ENCODE results near the gene GTF3C1. TPM values are rescaled to one million over a fixed set of nuclear protein-coding genes. Genes with fewer than 3 reads are reported as not detected.
"Not testable (repeated sequence)": the region's sequence is repeated elsewhere in the genome, so short reads cannot be mapped to it uniquely, and the experiment has no call there.

The GTF3C1 gene
- total RNA-seq, 6 experiments from 2014 or later = 66.6 to 86.1 (median 80.3) TPM

DNA sequence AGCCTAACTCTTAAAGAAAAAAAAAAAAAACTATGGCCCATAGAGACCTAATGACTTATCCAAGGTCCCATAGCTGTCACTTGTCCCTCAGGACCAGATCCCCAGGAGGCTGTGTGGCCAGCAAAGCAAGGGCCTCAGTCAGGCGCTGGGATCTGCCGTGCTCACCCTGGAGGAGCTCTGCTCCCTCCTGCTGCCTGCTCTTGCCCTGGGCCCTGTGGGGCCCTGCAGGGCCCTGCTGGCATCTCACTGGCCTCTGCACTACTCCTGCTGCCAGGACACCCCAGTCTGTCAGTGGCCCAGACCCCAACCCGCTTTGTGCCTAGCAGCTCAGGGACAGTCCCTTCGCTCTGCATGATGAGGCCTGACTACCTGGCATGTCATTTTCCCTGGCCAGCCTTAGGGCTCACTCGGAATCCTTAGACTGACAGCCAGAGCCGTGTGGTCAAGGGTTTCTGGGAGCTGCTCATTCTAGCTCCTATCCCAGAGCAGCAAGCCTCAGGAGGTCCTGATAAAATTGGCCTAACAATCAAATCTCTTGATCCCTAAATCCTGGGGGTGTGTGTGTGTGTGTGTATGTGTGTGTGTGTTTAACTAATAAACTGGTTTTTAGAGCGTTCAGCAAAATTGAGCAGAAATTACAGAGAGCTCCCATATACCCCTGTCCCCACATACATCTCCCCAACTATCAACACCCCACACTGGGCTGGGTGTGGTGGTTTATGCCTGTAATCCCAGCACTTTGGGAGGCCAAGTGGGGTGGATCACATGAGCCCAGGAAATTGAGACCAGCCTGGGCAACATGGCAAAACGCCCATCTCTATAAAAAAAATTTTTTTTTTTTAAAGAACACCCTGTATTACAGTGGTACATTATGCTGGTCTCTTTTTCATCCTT, 22.0 kb upstream of the GTF3C1 start:
- peak overlapping the region; percentile 1; the same call in 1 of the 2 replicates for H3K27ac Mint-ChIP-seq
- TF ChIP-seq CTCF (IDR thresholded peaks at IDR 0.05) = no peak
- no peak overlapping the region for H3K4me3 Mint-ChIP-seq
- no peaks in the 10 kb centered on the region for H3K36me3 Mint-ChIP-seq (ENCODE audit: low read depth)
- no peak for DNase-seq
- H3K9me3 Mint-ChIP-seq = no peaks in the 10 kb centered on the region
- peaks cover 16% of the 10 kb centered on the region for H3K4me1 Mint-ChIP-seq (ENCODE audit: low read depth)
- H3K27me3 Mint-ChIP-seq (ENCODE audit: insufficient read depth) = no peaks in the 10 kb centered on the region; the same call in 1 of the 2 replicates

GRCh38 chr16:27570986-27571385, 21.3 kb upstream of the GTF3C1 start:
- peaks cover 16% of the 10 kb centered on the region for H3K4me1 Mint-ChIP-seq (ENCODE audit: low read depth)
- not testable (repeated sequence) for H3K27ac Mint-ChIP-seq; DNase-seq; H3K9me3 Mint-ChIP-seq; H3K4me3 Mint-ChIP-seq; H3K36me3 Mint-ChIP-seq (ENCODE audit: low read depth); H3K27me3 Mint-ChIP-seq (ENCODE audit: insufficient read depth)

DNA sequence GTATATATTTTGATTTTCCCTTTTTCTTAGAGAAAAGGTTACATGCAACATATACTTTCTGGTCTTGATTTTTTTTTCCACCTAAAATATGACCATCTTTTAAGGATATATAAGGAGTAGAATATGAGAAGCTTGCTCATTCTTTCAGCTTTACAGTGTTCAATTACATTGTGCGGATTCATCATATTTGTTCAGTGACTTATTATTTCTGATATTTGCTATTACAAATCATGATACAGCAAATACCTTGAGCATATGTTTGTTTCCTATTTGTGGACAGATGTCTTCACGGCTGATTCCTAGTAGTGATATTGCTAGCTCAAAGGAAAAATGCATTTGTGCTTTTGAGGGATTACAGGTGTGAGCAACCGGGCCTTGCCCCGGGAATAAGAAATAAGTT, 18.4 kb upstream of the GTF3C1 start:
- peaks cover 16% of the 10 kb centered on the region for H3K4me1 Mint-ChIP-seq (ENCODE audit: low read depth)
- no peak overlapping the region for H3K27ac Mint-ChIP-seq
- no peak for DNase-seq
- H3K27me3 Mint-ChIP-seq (ENCODE audit: insufficient read depth) = no peaks in the 10 kb centered on the region; the same call in 1 of the 2 replicates
- no peak overlapping the region for H3K4me3 Mint-ChIP-seq
- no peaks in the 10 kb centered on the region for H3K36me3 Mint-ChIP-seq (ENCODE audit: low read depth)
- H3K9me3 Mint-ChIP-seq = no peaks in the 10 kb centered on the region
- TF ChIP-seq CTCF (IDR thresholded peaks at IDR 0.05) = no peak

DNA sequence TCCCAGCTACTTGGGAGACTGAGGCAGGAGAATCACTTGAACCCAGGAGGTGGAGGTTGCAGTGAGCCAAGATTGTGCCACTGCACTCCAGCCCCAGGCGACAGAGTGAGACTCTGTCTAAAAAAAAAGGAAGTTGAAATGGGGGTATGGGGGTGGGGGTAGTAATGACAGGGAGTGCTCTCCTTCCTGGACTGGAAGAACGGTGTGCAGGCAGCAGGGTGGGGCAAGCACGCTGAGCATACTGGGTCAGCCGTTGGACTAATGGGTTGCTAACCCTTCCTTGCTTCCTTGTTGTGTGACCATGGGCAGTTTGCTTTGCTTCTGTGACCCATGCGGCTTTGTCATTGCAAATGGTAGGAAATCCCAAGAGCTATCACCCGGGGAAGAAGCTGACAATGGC, 16.7 kb upstream of the GTF3C1 start:
- Mint-ChIP-seq H3K4me1 (ENCODE audit: low read depth) (no peaks in the 10 kb centered on the region), H3K27ac (no peak overlapping the region), H3K9me3 (no peaks in the 10 kb centered on the region), H3K27me3 (ENCODE audit: insufficient read depth) (no peaks in the 10 kb centered on the region; the same call in 1 of the 2 replicates), H3K36me3 (ENCODE audit: low read depth) (no peaks in the 10 kb centered on the region), H3K4me3 (no peak overlapping the region)
- no peak for TF ChIP-seq CTCF (IDR thresholded peaks at IDR 0.05)
- DNase-seq = no peak

DNA sequence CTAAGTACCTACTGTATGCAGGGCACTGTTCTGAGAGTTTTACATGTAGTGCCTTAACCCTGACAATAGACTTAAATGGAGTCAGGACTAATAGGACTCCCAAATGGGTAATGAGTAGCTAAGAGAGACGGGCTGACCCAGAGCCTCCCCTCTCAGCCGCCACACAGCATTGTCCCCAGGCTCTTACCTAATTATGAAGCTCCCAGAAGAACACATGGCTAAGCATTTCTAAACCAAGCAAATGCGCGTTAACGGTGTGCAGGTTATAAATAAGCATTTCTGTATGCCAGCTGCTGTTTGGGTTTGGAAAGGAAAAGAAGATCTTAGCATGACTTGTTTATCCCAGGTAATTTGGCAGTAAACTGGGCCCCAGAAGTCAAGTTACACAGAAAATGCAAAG, 14.5 kb upstream of the GTF3C1 start:
- Mint-ChIP-seq H3K4me3 (no peak overlapping the region), H3K27ac (no peak overlapping the region), H3K9me3 (no peaks in the 10 kb centered on the region), H3K4me1 (ENCODE audit: low read depth) (no peaks in the 10 kb centered on the region), H3K36me3 (ENCODE audit: low read depth) (no peaks in the 10 kb centered on the region), H3K27me3 (ENCODE audit: insufficient read depth) (no peaks in the 10 kb centered on the region; the same call in 1 of the 2 replicates)
- TF ChIP-seq CTCF (IDR thresholded peaks at IDR 0.05) = no peak
- no peak for DNase-seq

GRCh38 chr16:27561216-27561615, 11.5 kb upstream of the GTF3C1 start:
- no peaks in the 10 kb centered on the region for H3K4me1 Mint-ChIP-seq (ENCODE audit: low read depth)
- TF ChIP-seq CTCF (IDR thresholded peaks at IDR 0.05) = no peak
- H3K9me3 Mint-ChIP-seq = no peaks in the 10 kb centered on the region
- no peak overlapping the region for H3K4me3 Mint-ChIP-seq
- H3K36me3 Mint-ChIP-seq (ENCODE audit: low read depth) = no peaks in the 10 kb centered on the region
- no peaks in the 10 kb centered on the region; the same call in 1 of the 2 replicates for H3K27me3 Mint-ChIP-seq (ENCODE audit: insufficient read depth)
- H3K27ac Mint-ChIP-seq = no peak overlapping the region
- no peak for DNase-seq
